PC-9 (cell line): ENCODE measurements around the gene UNC5C.

Source experiments
- CTCF ChIP-seq: fragments of 200-600 bp; sonication (generic); conservative IDR thresholded peaks from 2 replicates; pipeline ENCODE4 v1.6.1; 2017; ENCODE audit warnings: mixed run types, antibody characterized with exemption, mild to moderate bottlenecking, moderate library complexity
- EZH2 ChIP-seq: fragments of 200-600 bp; sonication (generic); IDR thresholded peaks from 2 replicates; pipeline ENCODE4 v1.8.0; 2017; ENCODE audit warnings: antibody characterized with exemption, low read depth

DNA sequence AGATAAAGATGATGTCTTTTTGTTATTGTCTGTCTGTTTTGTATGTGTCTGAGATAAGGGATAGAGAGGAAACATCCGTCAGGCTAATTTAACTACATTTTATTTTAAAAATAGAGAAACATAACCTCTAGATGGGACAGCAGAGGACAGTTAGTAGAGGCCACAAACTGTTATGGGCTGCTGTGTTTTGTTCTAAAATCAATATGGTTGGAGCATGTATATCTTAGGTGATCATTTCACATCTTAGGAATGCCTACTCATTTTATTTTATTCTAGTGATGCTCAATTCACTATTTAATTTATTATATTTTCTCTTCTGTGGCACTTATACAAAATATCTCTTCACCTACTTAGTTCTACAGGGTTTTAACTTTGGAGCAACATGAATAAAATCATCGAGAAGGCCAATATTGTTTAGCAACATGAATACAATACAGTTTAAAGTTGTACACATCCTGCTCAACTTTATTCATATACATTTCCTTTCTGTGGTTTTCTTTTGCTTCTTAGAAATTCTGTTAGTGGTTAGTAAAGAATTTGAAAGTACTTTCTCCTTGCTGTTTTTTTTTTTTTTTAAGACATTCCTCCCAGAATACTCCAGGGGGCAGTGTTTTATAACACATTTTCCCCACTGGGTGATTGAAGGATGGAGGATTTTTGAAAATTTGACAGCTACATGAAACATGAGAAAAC is 392.9 kb downstream of the UNC5C start:
- TF ChIP-seq CTCF (peak; percentile 67), EZH2 (no peak)
